Upper lobe of right lung (tissue), 1 donor: ENCODE results near the gene PC. TPM values are rescaled to one million over a fixed set of nuclear protein-coding genes. Genes with fewer than 3 reads are reported as not detected.

Experiments used
- ATAC-seq: fragments of 200-7000 bp; cut with Tn5 transposase; one replicate; pipeline ENCODE4 v1.9.1; 2020; ENCODE audit warnings: mild to moderate bottlenecking, moderate library complexity
- DNase-seq: peaks from one replicate; pipeline ENCODE4 v3.0.0-alpha.2; 2020
- H3K27ac ChIP-seq: fragments of 200-600 bp; one replicate; pipeline ENCODE4 v1.8.0; 2022
- H3K27me3 ChIP-seq: fragments of 200-600 bp; one replicate; pipeline ENCODE4 v1.8.0; 2022; ENCODE audit warnings: mild to moderate bottlenecking
- H3K36me3 ChIP-seq: fragments of 200-600 bp; one replicate; pipeline ENCODE4 v1.8.0; 2022
- H3K4me1 ChIP-seq: fragments of 200-600 bp; one replicate; pipeline ENCODE4 v1.8.0; 2022
- H3K4me3 ChIP-seq: fragments of 200-600 bp; one replicate; pipeline ENCODE4 v1.8.0; 2022; ENCODE audit warnings: mild to moderate bottlenecking
- H3K9me3 ChIP-seq: fragments of 200-600 bp; one replicate; pipeline ENCODE4 v1.8.0; 2022
- CTCF ChIP-seq: fragments of 200-600 bp; IDR thresholded peaks from one replicate; pipeline ENCODE4 v1.8.0; 2022; ENCODE audit warnings: antibody characterized with exemption
- intact Hi-C: fragments of 100-400 bp; cut with DNase I; formaldehyde crosslinking; loops from one replicate; pipeline ENCODE4 v1.11.0; 2022
- total RNA-seq: library from RNA; stranded (reverse); fragmentation: NEBNext Ultra II Directional; extraction: Animal tissue kit (Norgen Biotek cat#: 25700); gene quantifications from one replicate; pipeline ENCODE4 v1.2.1, GENCODE V29; 2021
- donor health status: DM: no; HTN: yes; CAD: no; lungs with severe emphysema.

PC gene
- total RNA-seq, 1 donor from 2014 or later, result 12.7 TPM

DNA sequence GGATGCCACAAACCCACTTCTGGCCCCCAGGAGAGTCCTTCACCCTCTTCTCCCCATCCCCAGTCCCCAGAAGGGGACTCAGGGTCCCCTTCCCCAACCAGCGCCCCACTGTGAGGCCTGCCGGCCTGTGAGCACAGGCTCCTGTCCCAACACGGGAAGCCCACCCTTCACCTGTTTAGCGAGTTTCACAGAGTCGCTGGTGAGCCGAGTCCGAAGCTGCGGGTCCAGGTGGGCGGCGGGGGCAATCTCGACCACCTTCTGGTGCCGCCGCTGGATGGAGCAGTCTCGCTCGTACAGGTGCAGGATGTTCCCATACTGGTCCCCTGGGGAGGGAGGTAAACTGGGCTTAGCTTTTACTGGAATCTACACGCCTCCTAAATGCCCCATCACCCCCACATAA is 88.1 kb downstream of the PC start:
- Histone ChIP-seq H3K27ac (no peak overlapping the region), H3K27me3 (no peaks in the 10 kb centered on the region), H3K36me3 (no peaks in the 10 kb centered on the region), H3K9me3 (no peaks in the 10 kb centered on the region), H3K4me3 (no peak overlapping the region), H3K4me1 (no peaks in the 10 kb centered on the region)
- no peak for TF ChIP-seq CTCF
- DNase-seq (no peak), ATAC-seq (no peak)
- intact Hi-C loops, result no loop called here

DNA sequence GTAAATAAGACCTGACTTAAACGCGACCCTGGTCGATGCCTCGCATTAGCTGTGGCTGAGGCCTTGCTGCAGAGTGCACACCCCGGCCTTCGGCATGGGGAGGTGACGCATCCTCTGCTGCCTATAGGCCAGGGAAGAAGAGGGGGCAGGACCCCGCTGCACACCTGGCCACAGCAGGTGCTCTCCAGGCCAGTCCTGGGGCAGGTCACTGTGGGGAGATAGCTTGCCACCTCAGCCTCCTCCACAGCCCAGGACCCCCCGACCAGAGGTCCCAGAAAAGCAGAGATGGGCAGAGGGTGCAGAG is 88.7 kb downstream of the PC start:
- H3K4me3 ChIP-seq, result no peak overlapping the region
- ATAC-seq (no peak), DNase-seq (no peak)
- H3K4me1 ChIP-seq, result no peaks in the 10 kb centered on the region
- no peak overlapping the region for H3K27ac ChIP-seq
- no peak for TF ChIP-seq CTCF
- H3K9me3 ChIP-seq, result no peaks in the 10 kb centered on the region
- intact Hi-C loops, result no loop called here
- H3K36me3 ChIP-seq, result no peaks in the 10 kb centered on the region
- H3K27me3 ChIP-seq, result no peaks in the 10 kb centered on the region

DNA sequence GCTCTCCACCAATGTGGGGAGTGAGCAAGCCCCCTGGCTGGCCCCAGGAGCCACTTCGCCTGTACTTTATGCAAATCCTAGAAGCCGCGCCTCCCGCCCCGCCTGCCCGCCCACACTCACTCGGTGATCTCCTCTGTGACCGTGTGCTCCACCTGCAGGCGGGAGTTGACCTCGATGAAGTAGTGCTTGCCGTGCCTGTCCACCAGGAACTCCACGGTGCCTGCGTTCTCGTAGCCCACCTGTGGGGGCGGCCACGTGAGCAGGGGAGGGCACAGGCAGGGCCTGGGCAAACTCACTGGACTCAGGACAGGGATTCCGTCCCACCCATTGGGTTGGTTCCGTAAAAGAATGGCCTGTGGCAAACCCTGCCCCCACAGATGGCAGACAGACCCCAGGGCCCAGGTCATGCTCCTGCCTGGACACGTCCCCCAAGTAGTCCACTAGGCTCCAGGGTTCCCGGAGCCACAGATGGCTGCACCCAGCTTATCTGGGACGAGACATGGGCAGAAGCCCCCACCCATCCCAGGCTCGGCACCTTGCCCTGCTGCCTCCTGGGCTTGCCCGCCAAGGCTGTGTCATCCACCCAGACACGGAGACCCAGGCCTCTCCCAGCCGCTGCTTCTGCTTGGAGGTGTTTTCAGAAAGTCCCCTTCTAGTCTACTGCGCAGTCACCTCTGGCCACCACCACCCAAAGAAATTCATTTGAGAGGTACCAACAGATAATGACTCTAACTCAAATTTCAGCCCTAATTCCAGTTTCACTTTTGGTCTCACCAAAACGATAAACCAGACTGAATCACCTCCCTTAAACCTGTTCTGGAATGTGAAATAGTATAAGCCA is 89.2 kb downstream of the PC start:
- ATAC-seq, result peak; percentile 86
- intact Hi-C loops, result no loop called here
- H3K9me3 ChIP-seq, result no peaks in the 10 kb centered on the region
- no peak overlapping the region for H3K4me3 ChIP-seq
- H3K4me1 ChIP-seq, result no peaks in the 10 kb centered on the region
- TF ChIP-seq CTCF, result peak; percentile 46
- peak; percentile 85 for DNase-seq
- no peak overlapping the region for H3K27ac ChIP-seq
- no peaks in the 10 kb centered on the region for H3K36me3 ChIP-seq
- no peaks in the 10 kb centered on the region for H3K27me3 ChIP-seq

DNA sequence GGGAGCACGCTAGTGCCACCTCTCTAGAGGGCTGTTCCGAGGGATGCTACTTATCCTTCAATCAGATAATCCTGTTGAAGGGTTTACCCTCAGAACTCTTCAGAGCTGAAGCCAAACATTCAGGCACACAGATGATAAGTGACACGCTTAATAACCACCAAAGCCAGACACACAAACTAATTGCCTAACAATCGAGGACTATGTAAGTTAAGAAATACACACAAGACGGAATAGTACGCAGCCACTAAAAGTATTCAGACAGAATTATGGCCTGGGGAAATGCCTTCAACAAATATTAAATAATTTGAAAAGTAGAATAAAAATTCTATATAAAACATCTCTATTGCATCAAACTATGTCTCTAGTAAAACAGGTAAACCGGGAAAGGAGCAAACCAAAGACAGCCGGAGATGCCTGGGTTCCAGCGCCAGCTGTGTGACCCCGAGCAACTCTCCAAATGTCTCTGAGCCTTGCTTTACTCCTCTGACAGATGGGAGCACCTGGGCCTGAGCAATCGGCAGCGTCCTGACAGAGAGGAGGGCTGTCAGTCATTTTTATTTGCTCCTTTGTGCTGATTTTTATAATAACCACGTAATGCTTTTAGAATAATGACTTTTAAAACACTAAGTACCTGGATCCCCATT is 90.0 kb downstream of the PC start:
- ATAC-seq (no peak), DNase-seq (no peak)
- H3K9me3 ChIP-seq, result no peaks in the 10 kb centered on the region
- intact Hi-C loops, result no loop called here
- H3K36me3 ChIP-seq, result no peaks in the 10 kb centered on the region
- H3K27me3 ChIP-seq, result no peaks in the 10 kb centered on the region
- TF ChIP-seq CTCF, result no peak
- no peaks in the 10 kb centered on the region for H3K4me1 ChIP-seq
- no peak overlapping the region for H3K27ac ChIP-seq
- H3K4me3 ChIP-seq, result no peak overlapping the region

DNA sequence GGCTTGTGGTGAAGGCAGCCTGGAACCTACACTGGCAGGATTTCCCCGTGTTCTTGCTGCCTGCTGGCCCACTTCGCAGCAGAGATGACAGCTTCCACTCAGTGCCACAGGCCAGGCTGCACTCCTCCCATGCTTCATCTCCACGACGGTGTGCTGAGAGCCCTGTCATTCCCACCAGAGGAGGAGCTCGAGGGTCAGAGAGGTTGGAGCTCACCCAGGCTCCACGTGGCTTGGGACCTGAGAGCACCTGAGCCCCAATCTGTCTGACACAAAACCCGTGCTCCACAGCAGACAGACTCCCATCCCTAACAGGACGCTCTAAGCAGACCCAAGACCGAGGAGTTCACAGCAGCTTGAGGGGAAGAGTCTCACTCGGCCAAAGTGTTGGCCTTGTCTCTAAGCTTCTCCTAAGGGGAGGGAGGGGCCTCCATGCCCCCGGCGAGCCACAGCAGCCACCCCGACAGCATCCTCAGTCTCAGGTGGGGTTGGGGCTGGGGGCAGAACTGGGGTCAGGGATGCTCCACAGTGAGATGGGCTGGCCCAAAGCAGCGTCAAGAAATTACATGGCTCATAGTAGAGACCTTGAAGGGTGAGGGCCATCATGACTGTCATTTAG is 90.7 kb downstream of the PC start:
- Histone ChIP-seq H3K4me1 (no peaks in the 10 kb centered on the region), H3K4me3 (no peak overlapping the region), H3K27ac (no peak overlapping the region), H3K9me3 (no peaks in the 10 kb centered on the region), H3K27me3 (no peaks in the 10 kb centered on the region), H3K36me3 (no peaks in the 10 kb centered on the region)
- no peak for DNase-seq
- intact Hi-C loops, result no loop called here
- no peak for ATAC-seq
- TF ChIP-seq CTCF, result no peak
